ENCODE data around the gene SART3.
"Not testable (repeated sequence)": the region's sequence is repeated elsewhere in the genome, so short reads cannot be mapped to it uniquely, and the experiment has no call there.

The SART3 gene

DNA sequence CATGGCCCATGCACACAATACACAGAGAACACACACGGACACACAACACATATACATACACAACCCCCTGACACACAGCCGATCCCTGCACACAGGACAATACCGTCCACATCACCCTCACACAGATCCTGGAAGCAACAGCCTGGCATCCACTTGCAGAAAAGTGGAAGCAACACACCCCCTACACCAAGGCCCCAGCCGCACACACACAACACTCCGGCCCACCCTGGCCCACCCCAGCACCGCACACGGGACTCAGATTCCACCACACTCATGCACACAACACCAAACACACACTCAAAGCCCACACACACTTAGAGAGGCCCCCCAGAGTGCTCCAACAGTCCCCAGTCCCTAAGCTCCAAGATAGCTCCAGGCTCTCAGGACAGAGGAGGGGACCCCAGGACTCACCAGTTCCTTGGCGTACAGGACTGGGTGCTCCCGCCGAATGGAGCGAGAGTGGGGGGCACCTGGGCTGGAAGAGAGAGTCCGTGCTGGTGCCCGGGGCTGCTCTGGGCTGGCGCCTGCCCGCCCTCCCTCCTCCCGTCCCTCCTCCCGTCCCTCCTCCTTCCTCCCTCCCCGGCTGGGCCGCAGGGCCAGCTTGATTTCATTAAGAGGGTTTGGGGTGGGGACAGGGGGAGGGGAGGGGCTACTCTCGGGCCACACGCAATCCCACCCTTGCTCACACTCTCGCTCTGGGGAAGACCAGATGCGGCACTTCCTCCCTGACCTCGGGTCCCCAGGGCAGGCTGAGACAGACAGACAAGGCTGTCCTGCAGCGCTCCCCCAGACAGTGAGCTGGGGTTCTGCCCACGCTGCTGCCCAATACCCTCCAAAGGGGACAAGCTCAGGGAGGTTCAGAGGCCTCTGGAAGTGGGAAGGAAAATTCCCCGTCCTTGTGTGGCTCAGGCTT, 36.8 kb upstream of the SART3 start, which contains the start of gene TMEM119:
TSS of gene TMEM119 (minus strand) at position 526 of the 913 bp plus-strand sequence. CDS start 5,701 bp downstream, outside the sequence.
- no peak for DNase-seq (ENCODE audit: low read depth in 2 of 2, low spot score in 1 of 2)

GRCh38 chr12:108596854-108597558, 36.0 kb upstream of the SART3 start:
- no peak for DNase-seq (ENCODE audit: low read depth in 2 of 2, low spot score in 1 of 2)

GRCh38 chr12:108595711-108596647, 35.0 kb upstream of the SART3 start:
- DNase-seq (ENCODE audit: low read depth in 2 of 2, low spot score in 1 of 2) = no peak

DNA sequence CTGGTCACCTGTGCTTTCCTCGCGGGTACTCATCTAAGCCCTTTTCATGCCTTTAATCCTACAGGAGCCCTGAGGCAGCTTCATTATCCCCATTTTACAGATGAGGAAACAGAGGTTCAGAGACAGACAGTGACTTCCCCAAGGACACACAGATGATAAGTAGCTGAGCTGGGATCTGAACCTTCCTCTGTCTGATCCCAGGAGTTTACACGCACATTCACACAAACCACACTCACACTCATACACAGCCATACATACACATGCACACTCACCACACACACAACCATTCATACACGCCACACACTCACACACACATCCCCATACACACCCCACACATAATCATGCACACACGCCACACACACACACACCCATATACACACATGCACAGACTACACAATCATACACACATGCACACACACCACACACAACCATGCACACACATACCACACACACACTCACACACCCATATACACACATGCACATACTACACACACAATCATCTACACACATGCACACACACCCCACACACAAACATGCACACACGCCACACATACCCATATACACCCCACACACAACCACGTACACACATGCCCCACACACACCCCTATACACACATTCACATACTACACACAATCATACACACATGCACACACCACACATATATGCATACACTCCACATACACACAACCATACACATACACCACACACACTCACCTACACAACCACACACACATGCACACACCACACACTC, 34.2 kb upstream of the SART3 start:
- DNase-seq (ENCODE audit: low read depth in 2 of 2, low spot score in 1 of 2) = no peak

GRCh38 chr12:108594323-108594903, 33.4 kb upstream of the SART3 start:
- DNase-seq (ENCODE audit: low read depth in 2 of 2, low spot score in 1 of 2) = no peak

DNA sequence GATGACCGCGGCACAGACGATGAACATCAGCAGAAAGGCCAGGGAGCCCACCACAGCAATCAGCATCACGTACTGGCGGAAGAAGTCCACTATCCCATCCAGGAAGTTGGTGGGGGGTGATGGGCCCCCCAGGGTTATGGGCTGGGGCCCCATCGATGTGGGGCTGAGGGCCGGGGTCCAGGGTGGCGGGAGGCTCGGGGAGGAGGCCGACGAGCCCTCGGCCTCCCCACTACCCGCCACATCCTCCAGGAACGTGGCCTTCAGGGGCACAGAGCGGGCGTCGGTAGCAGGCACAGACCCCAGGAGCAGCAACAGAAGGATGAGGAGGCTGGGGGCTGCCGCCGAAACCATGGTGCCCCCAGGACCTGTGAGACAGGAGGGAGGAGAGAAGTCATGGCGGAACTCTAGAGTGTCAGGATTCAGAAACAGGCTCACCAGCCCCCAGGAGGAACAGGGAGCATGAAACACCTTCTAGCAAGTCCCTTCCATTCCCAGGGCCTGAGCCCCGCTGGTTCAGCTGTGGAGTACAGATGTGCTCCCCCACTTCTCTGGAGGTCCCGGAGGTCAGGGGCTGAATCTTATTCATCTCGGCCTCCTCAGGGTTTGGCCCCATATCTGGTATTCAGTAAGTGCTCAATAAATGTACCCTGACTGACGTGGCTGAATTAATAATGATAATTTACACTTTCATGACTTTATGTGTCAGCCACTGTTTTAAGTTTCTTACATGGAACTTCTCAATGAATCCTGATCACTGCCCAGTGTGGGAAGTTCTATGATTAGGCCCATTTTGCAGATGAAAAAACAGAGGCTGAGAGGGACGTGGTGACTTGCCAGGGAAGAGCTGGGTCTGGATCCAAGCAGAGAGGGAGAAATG, 31.3 kb upstream of the SART3 start:
- no peak for DNase-seq (ENCODE audit: low read depth in 2 of 2, low spot score in 1 of 2)

DNA sequence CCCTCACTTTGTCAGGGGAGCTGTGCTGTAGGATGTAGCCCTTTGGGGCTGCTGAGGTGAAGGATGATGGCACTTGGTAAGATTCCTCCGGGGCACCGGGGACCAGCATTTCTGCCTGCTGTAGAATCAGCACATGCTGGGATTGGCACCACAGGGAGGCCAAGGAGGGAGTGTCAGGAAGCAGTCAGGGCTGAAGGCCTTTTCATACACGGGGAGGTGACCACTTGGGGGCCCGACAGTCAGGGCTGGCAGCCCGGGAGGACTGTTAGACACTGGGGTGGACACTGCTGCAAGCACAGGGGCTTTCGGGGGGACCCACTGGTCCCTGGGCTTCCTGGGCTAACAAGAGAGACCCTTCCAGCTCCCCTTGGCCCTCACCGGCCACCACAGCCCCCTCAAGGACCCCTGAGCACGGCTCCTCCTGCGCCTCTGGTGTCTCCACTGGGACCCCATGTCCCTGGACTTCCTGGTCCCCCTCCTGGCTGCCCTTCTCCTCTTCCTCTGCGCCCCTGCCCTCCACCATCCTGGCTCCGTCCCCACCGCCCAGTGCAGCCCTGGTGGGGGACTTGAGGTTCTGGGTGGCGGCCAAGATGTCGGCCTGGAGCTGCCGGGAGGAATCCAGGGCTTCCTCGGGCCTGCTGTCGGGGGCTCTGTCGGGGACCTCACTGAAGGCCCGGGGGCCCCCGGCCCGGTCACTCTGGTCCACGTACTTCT, 30.5 kb upstream of the SART3 start:
- DNase-seq (ENCODE audit: low read depth in 2 of 2, low spot score in 1 of 2) = no peak

DNA sequence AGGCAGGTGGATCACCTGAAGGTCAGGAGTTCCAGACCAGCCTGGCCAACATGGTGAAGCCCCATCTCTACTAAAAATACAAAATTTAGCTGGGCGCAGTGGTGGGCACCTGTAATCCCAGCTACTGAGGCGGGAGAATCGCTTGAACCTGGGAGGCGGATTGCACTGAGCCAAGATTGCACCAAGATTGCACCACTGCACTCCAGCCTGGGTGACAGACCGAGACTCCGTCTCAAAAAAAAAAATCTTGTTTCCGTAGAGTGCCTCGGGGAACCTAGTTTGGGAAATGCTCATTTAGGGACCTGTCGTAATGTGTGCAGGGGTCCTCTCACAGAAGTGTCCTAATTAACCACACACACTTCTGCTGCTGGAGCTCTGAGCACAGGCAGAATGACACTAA, 29.5 kb upstream of the SART3 start:
- DNase-seq (ENCODE audit: low read depth in 2 of 2, low spot score in 1 of 2) = not testable (repeated sequence)

GRCh38 chr12:108589840-108590229, 28.9 kb upstream of the SART3 start:
- DNase-seq (ENCODE audit: low read depth in 2 of 2, low spot score in 1 of 2) = no peak

GRCh38 chr12:108589028-108589839, 28.3 kb upstream of the SART3 start:
- DNase-seq (ENCODE audit: low read depth in 2 of 2, low spot score in 1 of 2) = no peak

DNA sequence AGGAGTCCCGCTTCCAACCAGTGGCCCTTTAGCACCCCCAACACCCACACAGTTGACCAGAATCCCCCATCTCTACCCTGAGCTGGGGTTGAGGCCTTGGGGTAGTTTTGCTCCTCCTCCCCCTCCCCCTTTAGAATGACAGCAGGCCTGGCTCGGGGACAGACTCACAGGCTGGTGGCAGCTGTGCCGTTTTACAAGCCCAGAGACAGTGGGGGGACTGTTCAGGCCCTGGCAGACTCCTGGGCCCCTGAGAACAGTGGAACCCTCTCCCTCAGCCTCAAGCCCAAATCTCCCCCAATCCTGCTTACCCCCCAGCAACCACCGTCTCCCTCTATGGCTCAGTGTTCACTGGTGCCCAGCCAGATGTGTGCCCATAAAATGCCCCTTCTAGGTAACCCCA, 26.9 kb upstream of the SART3 start:
- DNase-seq (ENCODE audit: low read depth in 2 of 2, low spot score in 1 of 2) = no peak

- DNase-seq (ENCODE audit: low read depth in 2 of 2, low spot score in 1 of 2) = no peak
Observed at GRCh38 chr12:108586306-108586705, 25.3 kb upstream of the SART3 start.

DNA sequence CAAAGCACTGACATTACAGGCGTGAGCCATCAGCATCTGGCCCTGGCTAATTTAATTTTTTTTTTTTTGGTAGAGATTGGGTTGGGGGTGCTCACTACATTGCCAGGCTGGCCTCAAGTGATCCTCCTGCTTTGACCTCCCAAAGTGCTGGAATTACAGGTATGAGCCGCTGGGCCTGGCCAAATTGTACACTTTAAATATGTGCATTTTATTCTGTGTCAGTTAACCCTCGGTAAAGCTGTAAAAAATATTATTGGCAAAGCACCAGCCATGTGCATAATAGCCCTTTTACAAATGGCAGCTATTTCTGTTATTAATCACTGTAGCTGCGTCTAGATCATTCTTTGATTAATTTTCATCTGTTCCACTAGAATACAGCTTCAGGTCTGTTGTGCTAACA, 24.9 kb upstream of the SART3 start:
- DNase-seq (ENCODE audit: low read depth in 2 of 2, low spot score in 1 of 2) = no peak

DNA sequence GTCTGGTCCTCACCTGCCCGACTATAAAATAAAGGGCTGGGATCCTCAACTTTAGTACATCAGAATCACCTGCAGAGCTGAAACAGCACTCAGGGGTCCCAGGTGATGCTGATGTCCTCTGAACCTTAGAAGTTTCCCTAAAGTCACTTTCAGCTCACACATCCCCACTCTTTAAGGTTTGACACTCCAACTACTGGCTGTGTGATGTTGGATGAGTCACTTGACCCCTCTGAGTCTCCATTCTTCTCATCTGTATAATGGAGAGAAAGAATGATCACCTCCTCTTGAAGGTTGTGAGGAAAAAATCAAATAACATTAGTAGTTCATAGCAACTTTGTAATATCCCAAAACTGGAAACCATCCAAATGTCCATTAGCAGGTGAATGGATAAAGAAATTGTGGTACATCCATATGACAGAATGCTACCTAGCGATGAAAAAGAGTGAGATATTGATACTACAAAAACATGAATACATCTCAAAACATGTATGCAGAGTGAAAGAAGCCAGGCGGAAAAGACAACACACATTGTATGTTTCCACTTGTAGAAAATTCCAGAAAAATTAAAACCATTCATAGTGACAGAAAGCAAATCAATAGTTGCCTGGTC, 23.6 kb upstream of the SART3 start:
- DNase-seq (ENCODE audit: low read depth in 2 of 2, low spot score in 1 of 2) = no peak

- no peak for DNase-seq (ENCODE audit: low read depth in 2 of 2, low spot score in 1 of 2)
Observed at GRCh38 chr12:108583991-108584390, 23.0 kb upstream of the SART3 start.

GRCh38 chr12:108582978-108583770, 22.2 kb upstream of the SART3 start:
- no peak for DNase-seq (ENCODE audit: low read depth in 2 of 2, low spot score in 1 of 2)
